ENCODE measurements around the gene LIPT2.

LIPT2 gene

DNA sequence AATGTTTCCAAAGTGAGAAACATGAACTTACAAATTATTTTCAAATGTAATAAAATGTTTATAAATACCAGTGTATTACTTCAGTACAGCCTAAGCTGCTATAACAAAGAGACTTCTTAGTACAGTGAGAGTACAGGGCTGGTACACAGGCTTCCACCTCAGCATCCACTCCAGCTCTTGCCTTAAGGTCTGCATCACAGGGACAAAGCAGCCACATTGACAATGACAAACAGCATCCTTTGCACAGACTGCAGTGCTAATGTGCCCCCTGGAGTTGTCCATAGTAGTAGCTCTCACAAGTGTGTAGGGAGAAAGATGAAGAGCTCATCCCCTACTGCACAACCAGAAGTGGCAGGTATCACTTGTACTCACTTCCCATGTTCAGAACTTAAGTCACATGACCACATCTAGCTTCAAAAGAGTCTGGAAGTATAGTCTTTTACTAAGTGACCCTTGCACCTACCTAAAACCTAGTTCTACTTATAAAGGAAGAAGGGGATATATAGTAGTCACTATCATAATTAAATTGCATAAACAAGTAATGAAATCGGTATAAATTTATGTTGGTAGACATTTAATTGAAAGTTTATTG is 10.7 kb upstream of the LIPT2 start:
- no peak for DNase-seq (ENCODE audit: low read depth in 2 of 2)

DNA sequence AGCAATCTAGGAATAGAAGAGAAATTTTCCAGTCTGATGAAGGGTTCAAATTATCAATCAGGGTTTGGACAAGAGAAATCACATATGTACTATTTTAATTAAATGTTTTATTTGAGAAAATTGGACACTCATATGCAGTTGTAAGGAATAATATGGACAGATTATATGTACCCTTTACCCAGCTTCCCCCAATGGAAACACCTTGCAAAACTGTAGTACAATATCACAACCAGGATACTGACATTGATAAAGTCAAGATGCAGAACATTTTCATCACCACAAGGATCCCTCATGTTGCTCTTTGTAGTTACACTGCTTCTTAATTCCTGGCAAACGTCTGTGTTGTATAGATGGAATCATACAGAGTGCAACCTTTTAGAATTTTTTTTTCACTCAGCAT is 1.4 kb upstream of the LIPT2 start:
- DNase-seq (ENCODE audit: low read depth in 2 of 2) = no peak

GRCh38 chr11:74493791-74494630 is 487 bp upstream of the LIPT2 start:
- no peak for DNase-seq (ENCODE audit: low read depth in 2 of 2)

DNA sequence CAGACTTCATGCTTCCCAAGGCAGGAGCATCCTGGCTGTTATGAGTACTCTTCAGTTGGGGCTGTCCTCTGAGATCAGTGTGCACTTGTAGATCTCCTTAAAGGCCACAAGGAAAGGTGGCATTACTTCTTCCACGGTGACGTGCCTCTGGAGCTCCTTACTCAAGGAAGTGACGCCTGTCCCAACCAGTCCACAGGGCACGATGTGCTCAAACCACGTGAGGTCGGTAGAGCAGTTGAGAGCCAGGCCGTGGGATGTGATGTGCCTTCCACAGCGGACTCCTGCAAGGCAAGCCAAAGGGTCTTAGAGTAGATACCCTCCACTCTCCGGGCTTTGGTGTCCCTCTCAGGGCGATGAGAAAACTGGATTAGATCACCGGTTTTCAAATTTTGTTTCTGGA is 1.4 kb downstream of the LIPT2 start:
- DNase-seq (ENCODE audit: low read depth in 2 of 2) = no peak

GRCh38 chr11:74490941-74491340 is 2.6 kb downstream of the LIPT2 start:
- no peak for DNase-seq (ENCODE audit: low read depth in 2 of 2)

DNA sequence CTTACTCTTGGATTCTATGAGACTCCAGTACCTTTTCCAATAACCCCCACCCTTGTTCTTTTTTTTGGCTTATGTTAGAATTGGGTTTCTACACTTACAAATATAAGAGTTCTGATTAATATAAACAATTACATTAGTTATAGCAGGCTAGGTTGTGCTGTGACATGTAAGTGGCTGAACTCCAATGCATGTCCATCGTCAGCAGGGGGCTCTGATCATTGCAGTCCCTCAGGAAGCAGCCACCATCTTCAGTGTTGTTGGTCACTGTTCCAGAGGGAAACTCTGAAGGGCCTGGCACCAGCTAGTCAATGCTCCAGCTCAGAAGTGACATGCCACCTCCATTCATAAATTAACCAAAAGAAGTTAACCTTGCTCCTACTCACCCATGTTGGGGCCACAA is 5.6 kb downstream of the LIPT2 start:
- no peak for DNase-seq (ENCODE audit: low read depth in 2 of 2)

GRCh38 chr11:74485868-74486267 is 7.7 kb downstream of the LIPT2 start:
- no peak for DNase-seq (ENCODE audit: low read depth in 2 of 2)

DNA sequence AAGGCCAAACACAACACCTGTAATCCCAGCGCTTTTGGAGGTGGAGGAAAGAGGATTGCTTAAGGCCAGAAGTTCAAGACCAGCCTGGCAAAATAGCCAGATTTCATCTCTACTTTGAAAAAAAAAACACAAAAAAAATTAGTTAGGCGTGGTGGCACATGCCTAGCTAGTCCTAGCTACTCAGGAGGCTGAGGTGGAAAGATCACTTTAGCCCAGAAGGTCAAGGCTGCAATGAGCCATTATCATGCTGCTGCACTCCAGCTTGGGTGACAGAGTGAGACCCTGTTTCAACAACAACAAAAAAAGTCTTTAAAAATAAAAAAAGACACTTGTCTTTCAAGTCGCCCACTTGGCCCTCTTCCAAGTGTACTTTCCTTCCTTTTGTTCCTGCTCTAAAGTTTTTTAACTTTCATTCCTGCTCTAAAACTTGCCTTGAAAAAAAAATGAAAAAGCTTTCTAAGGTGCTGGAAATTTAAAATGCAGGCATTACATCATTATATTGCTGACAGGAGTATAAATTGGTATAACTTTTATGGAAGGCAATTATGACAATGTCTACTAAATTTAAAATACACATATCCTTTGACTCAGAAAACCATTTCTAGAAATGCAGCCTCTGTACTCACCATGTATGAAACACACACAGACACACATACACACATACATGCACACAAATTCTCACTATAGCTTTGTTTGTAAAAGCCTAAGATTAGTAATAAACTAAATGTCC is 12.7 kb downstream of the LIPT2 start:
- no peak for DNase-seq (ENCODE audit: low read depth in 2 of 2)

GRCh38 chr11:74479732-74480123 is 13.8 kb downstream of the LIPT2 start:
- no peak for DNase-seq (ENCODE audit: low read depth in 2 of 2)

GRCh38 chr11:74478877-74479731 is 14.4 kb downstream of the LIPT2 start:
- no peak for DNase-seq (ENCODE audit: low read depth in 2 of 2)

DNA sequence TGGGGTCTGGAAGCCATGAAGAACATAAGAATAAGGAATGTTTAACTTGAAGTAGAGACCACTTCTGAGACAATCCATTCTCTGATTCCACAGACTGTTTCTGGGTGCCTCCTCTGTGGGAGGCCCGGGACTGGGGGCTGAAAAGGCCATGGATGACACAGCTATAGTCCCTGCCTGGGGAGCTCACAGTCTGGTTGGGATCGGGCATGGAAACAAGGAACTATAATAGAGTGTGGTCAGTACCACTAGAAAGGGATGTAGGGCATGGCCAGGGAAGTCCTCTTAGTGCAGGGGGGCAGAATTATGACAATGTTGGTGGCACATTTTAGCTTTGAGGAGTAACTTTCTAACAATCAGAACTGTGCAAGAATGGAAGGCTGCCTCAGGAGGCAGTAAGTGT is 17.0 kb downstream of the LIPT2 start:
- DNase-seq (ENCODE audit: low read depth in 2 of 2) = no peak

DNA sequence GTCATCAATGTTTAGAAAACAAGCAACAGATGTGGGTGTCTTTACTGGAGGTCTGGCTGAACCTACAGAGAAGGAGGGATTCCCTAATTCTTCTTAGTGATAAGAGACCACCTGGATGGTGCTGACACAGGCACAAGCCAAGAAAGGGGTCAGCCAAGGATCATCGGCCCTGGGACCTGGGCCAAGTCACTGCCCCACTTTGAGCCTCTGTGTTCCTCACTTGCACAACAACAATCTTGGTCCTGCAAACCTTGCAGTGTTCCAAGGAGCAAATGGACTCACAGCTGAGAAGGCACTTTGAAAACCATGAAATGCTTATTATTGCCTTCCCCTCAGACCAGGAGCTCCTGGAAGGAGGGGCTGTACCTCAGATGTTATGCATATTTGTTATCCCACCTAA is 19.2 kb downstream of the LIPT2 start:
- DNase-seq (ENCODE audit: low read depth in 2 of 2) = no peak

- DNase-seq (ENCODE audit: low read depth in 2 of 2) = no peak
Observed at GRCh38 chr11:74473382-74474173, 19.9 kb downstream of the LIPT2 start.

GRCh38 chr11:74471668-74472429 is 21.7 kb downstream of the LIPT2 start:
- no peak for DNase-seq (ENCODE audit: low read depth in 2 of 2)

GRCh38 chr11:74471037-74471436 is 22.5 kb downstream of the LIPT2 start:
- DNase-seq (ENCODE audit: low read depth in 2 of 2) = no peak

GRCh38 chr11:74470526-74470925 is 23.0 kb downstream of the LIPT2 start:
- DNase-seq (ENCODE audit: low read depth in 2 of 2) = no peak

GRCh38 chr11:74468936-74469335 is 24.6 kb downstream of the LIPT2 start:
- DNase-seq (ENCODE audit: low read depth in 2 of 2) = no peak

DNA sequence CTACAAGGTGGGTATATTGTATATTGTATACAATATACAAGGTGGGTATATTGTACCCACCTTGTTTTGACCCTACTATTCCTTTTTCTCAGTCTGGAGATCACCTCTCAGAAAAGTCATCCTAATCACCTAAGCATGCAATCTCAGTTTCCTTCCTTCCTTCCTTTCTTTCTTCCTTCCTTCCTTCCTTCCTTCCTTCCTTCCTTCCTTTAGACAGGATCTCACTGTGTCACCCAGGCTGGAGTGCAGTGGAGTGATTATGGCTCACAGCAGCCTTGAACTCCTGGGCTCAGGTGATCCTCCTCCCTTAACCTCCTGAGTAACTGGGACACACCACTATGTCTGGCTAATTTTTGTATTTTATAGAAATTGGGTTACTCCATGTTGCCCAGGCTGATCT is 25.0 kb downstream of the LIPT2 start:
- DNase-seq (ENCODE audit: low read depth in 2 of 2) = no peak

DNA sequence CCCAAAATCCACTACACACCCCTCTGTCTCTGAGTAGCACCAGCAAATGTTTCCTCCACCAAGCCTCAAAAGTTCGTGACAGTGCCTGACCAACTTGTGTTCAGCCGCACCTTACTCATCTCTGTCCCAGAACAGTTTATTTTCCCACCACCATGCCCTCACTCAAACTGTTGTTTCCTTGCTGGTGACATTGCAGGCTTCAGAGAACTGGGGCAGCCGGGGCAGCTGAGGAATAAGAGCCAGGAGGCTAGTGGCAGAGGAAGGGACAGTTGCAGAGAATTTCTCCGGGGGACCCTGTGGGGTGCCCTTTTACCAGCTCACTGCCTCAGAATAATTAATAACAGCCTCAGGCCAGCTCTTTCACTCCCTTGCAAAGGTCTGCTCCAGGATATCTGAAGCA is 25.5 kb downstream of the LIPT2 start:
- no peak for DNase-seq (ENCODE audit: low read depth in 2 of 2)
